ENCODE data around the gene RNF123.

The RNF123 gene

GRCh38 chr3:49705390-49705960 lies 16.1 kb downstream of the RNF123 start:
- no peak for DNase-seq

- no peak for DNase-seq
These were observed 17.2 kb downstream of the RNF123 start for GRCh38 chr3:49706456-49707112.

GRCh38 chr3:49707113-49707480 lies 17.7 kb downstream of the RNF123 start:
- no peak for DNase-seq

GRCh38 chr3:49709852-49710251 lies 20.5 kb downstream of the RNF123 start:
- DNase-seq: no peak

- DNase-seq: no peak
These were observed 22.1 kb downstream of the RNF123 start for GRCh38 chr3:49711489-49711888.

GRCh38 chr3:49712166-49712565 lies 22.8 kb downstream of the RNF123 start:
- DNase-seq: no peak

GRCh38 chr3:49712631-49713317 lies 23.4 kb downstream of the RNF123 start:
- no peak for DNase-seq

GRCh38 chr3:49713336-49714105 lies 24.2 kb downstream of the RNF123 start:
- DNase-seq: no peak

GRCh38 chr3:49714728-49715550 lies 25.6 kb downstream of the RNF123 start:
- DNase-seq: no peak

- DNase-seq: no peak
These were observed 26.3 kb downstream of the RNF123 start for GRCh38 chr3:49715611-49716121.

- DNase-seq: no peak
These were observed 26.8 kb downstream of the RNF123 start for GRCh38 chr3:49716169-49716568.

GRCh38 chr3:49716691-49717210 lies 27.4 kb downstream of the RNF123 start:
- no peak for DNase-seq

GRCh38 chr3:49717211-49717958 lies 28.0 kb downstream of the RNF123 start:
- DNase-seq: no peak

- no peak for DNase-seq
These were observed 28.9 kb downstream of the RNF123 start for GRCh38 chr3:49717959-49718857.

GRCh38 chr3:49718858-49719213 lies 29.5 kb downstream of the RNF123 start:
- peak in 1 of 2 donors; percentile 47 for DNase-seq

GRCh38 chr3:49719214-49719884 lies 30.0 kb downstream of the RNF123 start, which contains the start of gene AMIGO3:
Gene AMIGO3, minus strand, starts transcription at chr3:49719684. Its CDS starts 219 bp downstream, at chr3:49719465.
- DNase-seq: peak; percentile 93 to 94

- DNase-seq: no peak
These were observed 31.7 kb downstream of the RNF123 start for GRCh38 chr3:49720855-49721595.

GRCh38 chr3:49721596-49721895 lies 32.2 kb downstream of the RNF123 start:
- DNase-seq: no peak

Measured in stimulated activated CD4-positive, alpha-beta T cell treated with anti-CD3 and anti-CD28 coated beads, Interleukin-2, amount 100 ng/mL, for 24 hours (primary cell).